Osteocyte (in vitro differentiated cells): ENCODE results near the gene ZNRF1. TPM values are rescaled to one million over a fixed set of nuclear protein-coding genes. Genes with fewer than 3 reads are reported as not detected.

Experiments
- DNase-seq: peaks from one replicate; pipeline ENCODE4 v3.0.0; 2021; ENCODE audit warnings: mixed read lengths; ENCODE audit not compliant: unreplicated experiment; ENCODE audit errors: extremely low spot score
- H3K27ac Mint-ChIP-seq: one replicate; pipeline ENCODE4 v1.8.0; 2021; ENCODE audit warnings: mild to moderate bottlenecking, mixed read lengths; ENCODE audit not compliant: unreplicated experiment
- H3K27me3 Mint-ChIP-seq: one replicate; pipeline ENCODE4 v1.8.0; 2021; ENCODE audit warnings: mixed read lengths; ENCODE audit not compliant: unreplicated experiment
- H3K36me3 Mint-ChIP-seq: one replicate; pipeline ENCODE4 v1.8.0; 2021; ENCODE audit warnings: mixed read lengths; ENCODE audit not compliant: unreplicated experiment
- H3K4me1 Mint-ChIP-seq: one replicate; pipeline ENCODE4 v1.8.0; 2021; ENCODE audit warnings: mixed read lengths; ENCODE audit not compliant: unreplicated experiment
- H3K4me3 Mint-ChIP-seq: one replicate; pipeline ENCODE4 v1.8.0; 2021; ENCODE audit warnings: mild to moderate bottlenecking, moderate library complexity, mixed read lengths; ENCODE audit not compliant: unreplicated experiment
- H3K9me3 Mint-ChIP-seq: one replicate; pipeline ENCODE4 v1.8.0; 2021; ENCODE audit warnings: mixed read lengths; ENCODE audit not compliant: unreplicated experiment
- total RNA-seq: library from RNA; stranded (reverse); gene quantifications from 2 replicates; pipeline ENCODE4 v1.2.1, GENCODE V29; 2021
- TF ChIP-seq, protein P1 (sequence below): fragments of 200-600 bp; sonication (generic); IDR thresholded peaks from 2 replicates; pipeline ENCODE4 v1.5.0; 2021; ENCODE audit warnings: antibody characterized with exemption, mild to moderate bottlenecking, moderate library complexity

Gene ZNRF1
- total RNA-seq, 1 donor from 2014 or later: 32.1 TPM

DNA sequence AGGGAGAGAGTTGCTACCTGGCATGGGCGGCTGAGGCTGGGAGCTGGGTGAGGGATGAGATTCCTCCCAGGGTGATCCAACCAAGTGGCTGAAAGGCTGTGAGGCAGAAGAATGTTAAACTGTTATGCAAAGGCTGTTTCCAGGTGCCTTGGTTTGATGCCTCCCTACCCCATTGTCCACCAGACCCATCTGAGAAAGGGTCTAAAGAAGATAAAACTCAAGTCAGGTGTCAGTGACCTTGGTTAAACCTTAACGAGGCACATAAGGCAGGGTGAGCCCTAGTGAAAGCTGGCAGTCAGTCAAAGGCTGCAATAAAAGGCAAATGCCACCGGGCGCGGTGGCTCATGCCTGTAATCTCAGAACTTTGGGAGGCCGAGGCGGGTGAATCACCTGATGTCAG lies 94.0 kb downstream of the ZNRF1 start:
- Mint-ChIP-seq H3K4me3 (no peak overlapping the region), H3K9me3 (no peaks in the 10 kb centered on the region), H3K4me1 (peaks cover 20% of the 10 kb centered on the region), H3K36me3 (peaks cover 3% of the 10 kb centered on the region), H3K27ac (no peak overlapping the region), H3K27me3 (no peaks in the 10 kb centered on the region)
- DNase-seq: no peak
- TF ChIP-seq, protein P1, sequence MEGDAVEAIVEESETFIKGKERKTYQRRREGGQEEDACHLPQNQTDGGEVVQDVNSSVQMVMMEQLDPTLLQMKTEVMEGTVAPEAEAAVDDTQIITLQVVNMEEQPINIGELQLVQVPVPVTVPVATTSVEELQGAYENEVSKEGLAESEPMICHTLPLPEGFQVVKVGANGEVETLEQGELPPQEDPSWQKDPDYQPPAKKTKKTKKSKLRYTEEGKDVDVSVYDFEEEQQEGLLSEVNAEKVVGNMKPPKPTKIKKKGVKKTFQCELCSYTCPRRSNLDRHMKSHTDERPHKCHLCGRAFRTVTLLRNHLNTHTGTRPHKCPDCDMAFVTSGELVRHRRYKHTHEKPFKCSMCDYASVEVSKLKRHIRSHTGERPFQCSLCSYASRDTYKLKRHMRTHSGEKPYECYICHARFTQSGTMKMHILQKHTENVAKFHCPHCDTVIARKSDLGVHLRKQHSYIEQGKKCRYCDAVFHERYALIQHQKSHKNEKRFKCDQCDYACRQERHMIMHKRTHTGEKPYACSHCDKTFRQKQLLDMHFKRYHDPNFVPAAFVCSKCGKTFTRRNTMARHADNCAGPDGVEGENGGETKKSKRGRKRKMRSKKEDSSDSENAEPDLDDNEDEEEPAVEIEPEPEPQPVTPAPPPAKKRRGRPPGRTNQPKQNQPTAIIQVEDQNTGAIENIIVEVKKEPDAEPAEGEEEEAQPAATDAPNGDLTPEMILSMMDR: no peak

DNA sequence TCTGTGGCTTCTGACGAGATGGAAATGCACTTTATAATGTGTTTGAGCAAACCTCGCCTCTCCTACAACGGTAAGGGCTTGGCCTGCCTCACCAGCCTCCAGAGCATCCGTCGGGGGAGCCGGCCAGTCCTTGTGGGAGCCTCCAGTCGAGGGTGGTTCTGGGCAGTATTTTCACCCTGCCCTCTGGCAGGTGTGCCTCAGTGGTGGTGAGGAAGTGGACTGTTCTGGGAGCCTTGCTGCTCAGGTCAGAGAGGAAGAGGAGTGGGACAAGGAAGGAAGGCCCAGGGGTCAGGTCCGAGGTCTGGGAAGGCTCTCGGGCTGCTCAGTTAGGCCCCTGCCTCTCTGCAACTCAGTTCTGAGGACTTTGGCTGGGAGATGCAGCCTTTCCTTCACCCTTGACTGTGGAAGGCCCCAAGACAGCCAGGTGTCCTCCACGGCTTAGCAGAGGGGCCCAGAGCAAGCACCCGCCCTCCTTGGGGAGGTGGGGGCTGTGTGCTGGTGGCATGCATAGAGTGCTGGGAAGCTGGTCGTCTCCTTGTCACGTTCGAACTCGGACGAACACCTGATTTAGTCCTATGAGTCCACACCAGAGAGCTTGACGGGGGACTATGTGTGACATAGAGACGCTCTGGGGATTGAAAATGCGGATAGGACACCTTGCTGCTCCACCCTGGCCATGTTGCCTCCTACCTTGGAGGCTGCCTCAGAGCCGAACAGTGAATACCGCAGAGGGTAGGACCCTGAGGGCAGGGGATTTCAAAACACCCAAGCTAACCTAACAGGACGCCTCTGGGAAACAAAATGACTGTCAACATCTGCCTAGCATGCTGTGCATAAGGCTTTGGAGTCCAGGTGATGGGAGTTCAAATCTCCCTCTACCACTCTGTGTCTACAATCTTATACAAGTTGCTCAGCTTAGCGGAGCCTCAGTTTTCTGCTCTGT lies 95.0 kb downstream of the ZNRF1 start:
- H3K27me3 Mint-ChIP-seq: no peaks in the 10 kb centered on the region
- no peak overlapping the region for H3K27ac Mint-ChIP-seq
- H3K4me3 Mint-ChIP-seq: no peak overlapping the region
- peaks cover 3% of the 10 kb centered on the region for H3K36me3 Mint-ChIP-seq
- H3K9me3 Mint-ChIP-seq: no peaks in the 10 kb centered on the region
- DNase-seq: no peak
- TF ChIP-seq, protein P1: no peak
- peaks cover 12% of the 10 kb centered on the region for H3K4me1 Mint-ChIP-seq

GRCh38 chr16:75095204-75095621 lies 96.4 kb downstream of the ZNRF1 start:
- TF ChIP-seq, protein P1: no peak
- Mint-ChIP-seq H3K27ac (no peak overlapping the region), H3K36me3 (peaks cover 3% of the 10 kb centered on the region), H3K4me3 (no peak overlapping the region), H3K4me1 (peaks cover 22% of the 10 kb centered on the region), H3K9me3 (no peaks in the 10 kb centered on the region), H3K27me3 (no peaks in the 10 kb centered on the region)
- no peak for DNase-seq

DNA sequence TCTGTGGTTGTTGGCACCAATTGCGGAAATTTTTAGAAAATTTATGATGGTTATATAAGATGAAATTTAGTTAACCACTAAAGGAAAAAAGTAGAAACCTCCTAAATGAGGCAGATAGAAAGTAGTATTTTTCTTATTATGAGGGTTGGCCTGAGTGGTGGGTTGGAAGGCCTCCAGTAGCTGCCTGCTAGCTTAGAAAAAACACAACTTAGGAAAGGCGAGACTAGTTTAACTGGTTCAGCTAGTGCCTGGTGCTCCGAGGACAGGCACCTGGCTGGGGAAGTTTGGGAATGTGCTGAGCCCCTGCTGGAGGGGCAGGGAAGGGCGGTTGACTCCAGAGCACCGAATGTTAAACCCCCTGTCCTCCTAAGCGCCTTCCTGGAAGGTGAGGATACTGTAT lies 97.8 kb downstream of the ZNRF1 start:
- H3K27ac Mint-ChIP-seq: peak overlapping the region; percentile 5
- H3K4me3 Mint-ChIP-seq: no peak overlapping the region
- H3K36me3 Mint-ChIP-seq: peaks cover 3% of the 10 kb centered on the region
- H3K9me3 Mint-ChIP-seq: no peaks in the 10 kb centered on the region
- TF ChIP-seq, protein P1: peak; percentile 35
- H3K27me3 Mint-ChIP-seq: no peaks in the 10 kb centered on the region
- no peak for DNase-seq
- H3K4me1 Mint-ChIP-seq: peaks cover 28% of the 10 kb centered on the region

GRCh38 chr16:75097191-75097761 lies 98.5 kb downstream of the ZNRF1 start:
- H3K27me3 Mint-ChIP-seq: no peaks in the 10 kb centered on the region
- TF ChIP-seq, protein P1: no peak
- peak overlapping the region; percentile 5 for H3K27ac Mint-ChIP-seq
- no peak for DNase-seq
- H3K9me3 Mint-ChIP-seq: no peaks in the 10 kb centered on the region
- no peak overlapping the region for H3K4me3 Mint-ChIP-seq
- peaks cover 3% of the 10 kb centered on the region for H3K36me3 Mint-ChIP-seq
- H3K4me1 Mint-ChIP-seq: peaks cover 25% of the 10 kb centered on the region
